H9 (cell line): ENCODE measurements around the gene WIPI1. TPM values are rescaled to one million over a fixed set of nuclear protein-coding genes. Genes with fewer than 3 reads are reported as not detected.

Source experiments
- DNase-seq: peaks from one replicate; pipeline ENCODE4 v3.0.0-alpha.2; 2017
- H2AFZ ChIP-seq: one replicate; pipeline ENCODE4 v1.6.1; 2013; ENCODE audit warnings: mild to moderate bottlenecking, low read length, control low read depth, moderate library complexity
- H2AK5ac ChIP-seq: 2 replicates; pipeline ENCODE4 v1.6.1; 2013; ENCODE audit warnings: low read length, control low read depth, mixed read lengths; ENCODE audit not compliant: insufficient read length
- H2BK120ac ChIP-seq: one replicate; pipeline ENCODE4 v1.6.1; 2013; ENCODE audit warnings: low read depth, mild to moderate bottlenecking, low read length, control low read depth, inconsistent platforms; ENCODE audit not compliant: poor library complexity, severe bottlenecking
- H2BK12ac ChIP-seq: 2 replicates; pipeline ENCODE4 v1.6.1; 2013; ENCODE audit warnings: low read length, control low read depth, mixed read lengths, low read depth; ENCODE audit not compliant: insufficient read length
- H2BK15ac ChIP-seq: 2 replicates; pipeline ENCODE4 v1.6.1; 2013; ENCODE audit warnings: low read depth, low read length, control low read depth
- H2BK20ac ChIP-seq: one replicate; pipeline ENCODE4 v1.6.1; 2013; ENCODE audit warnings: low read depth, mild to moderate bottlenecking, low read length, control low read depth, inconsistent platforms; ENCODE audit not compliant: poor library complexity, severe bottlenecking
- H2BK5ac ChIP-seq: 2 replicates; pipeline ENCODE4 v1.6.1; 2013; ENCODE audit warnings: low read length, control low read depth, mixed read lengths; ENCODE audit not compliant: insufficient read length
- H3K14ac ChIP-seq: 2 replicates; pipeline ENCODE4 v1.6.1; 2013; ENCODE audit warnings: low read length, control low read depth; ENCODE audit not compliant: insufficient read depth
- H3K18ac ChIP-seq: 2 replicates; pipeline ENCODE4 v1.6.1; 2013; ENCODE audit warnings: low read depth, mild to moderate bottlenecking, mixed read lengths, low read length, control low read depth; ENCODE audit not compliant: insufficient read length
- H3K23ac ChIP-seq: 2 replicates; pipeline ENCODE4 v1.6.1; 2013; ENCODE audit warnings: low read length, control low read depth, mixed read lengths, low read depth; ENCODE audit not compliant: insufficient read length
- H3K23me2 ChIP-seq: 2 replicates; pipeline ENCODE4 v1.6.1; 2013; ENCODE audit warnings: low read depth, mild to moderate bottlenecking, mixed read lengths, low read length, control low read depth; ENCODE audit not compliant: insufficient read length, poor library complexity, severe bottlenecking
- H3K27ac ChIP-seq: 2 replicates; pipeline ENCODE4 v1.5.1; 2013; ENCODE audit warnings: low read length, control low read depth, mixed read lengths, low read depth; ENCODE audit not compliant: insufficient read length
- H3K27me3 ChIP-seq: 2 replicates; pipeline ENCODE4 v1.6.1; 2013; ENCODE audit warnings: low read length, control low read depth, inconsistent platforms; ENCODE audit not compliant: insufficient read depth
- H3K4ac ChIP-seq: 2 replicates; pipeline ENCODE4 v1.6.1; 2013; ENCODE audit warnings: low read depth, mild to moderate bottlenecking, control low read depth, inconsistent platforms, low read length, moderate library complexity
- H3K4me1 ChIP-seq: 2 replicates; pipeline ENCODE4 v1.6.1; 2013; ENCODE audit warnings: low read length, control low read depth, inconsistent platforms; ENCODE audit not compliant: insufficient read depth
- H3K4me2 ChIP-seq: 2 replicates; pipeline ENCODE4 v1.6.1; 2013; ENCODE audit warnings: low read length, control low read depth, mixed read lengths; ENCODE audit not compliant: insufficient read length, insufficient read depth
- H3K56ac ChIP-seq: 2 replicates; pipeline ENCODE4 v1.6.1; 2013; ENCODE audit warnings: low read depth, mild to moderate bottlenecking, mixed read lengths, low read length, control low read depth; ENCODE audit not compliant: insufficient read length
- H3K79me1 ChIP-seq: 2 replicates; pipeline ENCODE4 v1.6.1; 2013; ENCODE audit warnings: low read depth, mild to moderate bottlenecking, moderate library complexity, low read length, control low read depth, inconsistent platforms; ENCODE audit not compliant: insufficient read depth, poor library complexity, severe bottlenecking
- H3K79me2 ChIP-seq: 2 replicates; pipeline ENCODE4 v1.6.1; 2013; ENCODE audit warnings: low read length, control low read depth, inconsistent platforms; ENCODE audit not compliant: insufficient read depth
- H3K9ac ChIP-seq: 2 replicates; pipeline ENCODE4 v1.6.1; 2013; ENCODE audit warnings: low read length, control low read depth, mixed read lengths; ENCODE audit not compliant: insufficient read length; ENCODE audit errors: extremely low read depth
- H3K9me3 ChIP-seq: one replicate; pipeline ENCODE4 v1.6.1; 2013; ENCODE audit warnings: low read depth, low read length, inconsistent platforms; ENCODE audit not compliant: control insufficient read depth
- H3T11ph ChIP-seq: one replicate; pipeline ENCODE4 v1.6.1; 2013; ENCODE audit warnings: mild to moderate bottlenecking, low read length, control low read depth, inconsistent platforms
- H4K20me1 ChIP-seq: one replicate; pipeline ENCODE4 v1.6.1; 2013; ENCODE audit not compliant: control insufficient read depth, insufficient read length, insufficient read depth
- H4K5ac ChIP-seq: 2 replicates; pipeline ENCODE4 v1.6.1; 2013; ENCODE audit warnings: low read depth, mild to moderate bottlenecking, mixed read lengths, low read length, control low read depth; ENCODE audit not compliant: insufficient read length
- H4K8ac ChIP-seq: replicated peaks from 2 replicates; pipeline ENCODE4 v1.6.1; 2013; ENCODE audit warnings: low read length, control low read depth, mixed read lengths, low read depth; ENCODE audit not compliant: insufficient read length
- H4K91ac ChIP-seq: 2 replicates; pipeline ENCODE4 v1.6.1; 2013; ENCODE audit warnings: low read depth, mild to moderate bottlenecking, moderate library complexity, mixed read lengths, low read length, control low read depth; ENCODE audit not compliant: insufficient read length
- H3K27ac Mint-ChIP-seq, 3 experiments: 2 replicates in 2 of 3; 3 replicates in 1 of 3; pipeline ENCODE4 v1.8.0; 2020 to 2021; ENCODE audit warnings: mixed read lengths in 3 of 3, mild to moderate bottlenecking in 1 of 3, moderate library complexity in 1 of 3
- H3K27me3 Mint-ChIP-seq: 2 replicates; pipeline ENCODE4 v1.8.0; 2021; ENCODE audit warnings: low read depth, mild to moderate bottlenecking, moderate library complexity, mixed read lengths
- H3K36me3 Mint-ChIP-seq, 3 experiments: 2 replicates in 2 of 3; 3 replicates in 1 of 3; pipeline ENCODE4 v1.8.0; 2020 to 2021; ENCODE audit warnings: low read depth in 3 of 3, mixed read lengths in 3 of 3; ENCODE audit not compliant: insufficient read depth in 1 of 3
- H3K4me1 Mint-ChIP-seq, 2 experiments: 2 replicates each; pipeline ENCODE4 v1.8.0; 2020; ENCODE audit warnings: mixed read lengths in 2 of 2
- H3K4me3 Mint-ChIP-seq, 2 experiments: 2 replicates in 1 of 2; 3 replicates in 1 of 2; pipeline ENCODE4 v1.8.0; 2020 to 2021; ENCODE audit warnings: mild to moderate bottlenecking in 2 of 2, mixed read lengths in 2 of 2, moderate library complexity in 1 of 2
- H3K9me3 Mint-ChIP-seq, 2 experiments: 2 replicates in 1 of 2; 3 replicates in 1 of 2; pipeline ENCODE4 v1.8.0; 2020; ENCODE audit warnings: mild to moderate bottlenecking in 2 of 2, mixed read lengths in 2 of 2, moderate library complexity in 1 of 2
- CTCF ChIP-seq: fragments of 200-600 bp; sonication (generic); conservative IDR thresholded peaks from 3 replicates; pipeline ENCODE4 v1.8.0; 2021; ENCODE audit warnings: antibody characterized with exemption, mild to moderate bottlenecking
- WGBS: extraction: QIAGEN DNeasy Blood & Tissue Kit; methylation state at CpG from one replicate; pipeline ENCODE4 v1.1.7; 2013; ENCODE audit warnings: missing lambda C conversion rate, low lambda C conversion rate, mixed read lengths; ENCODE audit not compliant: insufficient read length; ENCODE audit errors: extremely low coverage; 5-methylcytosine and 5-hydroxymethylcytosine counted together
- total RNA-seq: library from RNA; stranded (reverse); gene quantifications from 2 replicates; pipeline ENCODE4 v1.2.1, GENCODE V29; 2021

WIPI1 gene
- total RNA-seq, 1 experiment from 2014 or later, result 15.4 TPM

- Histone ChIP-seq H3K18ac (no peak overlapping the region), H2BK12ac (no peak overlapping the region), H2BK5ac (no peak overlapping the region), H3K9ac (no peak overlapping the region), H3K23ac (no peak overlapping the region), H4K91ac (no peak overlapping the region), H4K5ac (no peak overlapping the region), H3K4me2 (no peak overlapping the region), H3K4ac (no peak overlapping the region), H2BK20ac (no peak overlapping the region), H2AFZ (no peak overlapping the region), H3K9me3 (no peaks in the 10 kb centered on the region), H3K79me1 (no peaks in the 10 kb centered on the region), H3K14ac (no peak overlapping the region), H3K27ac (no peak overlapping the region), H2AK5ac (no peak overlapping the region), H3K23me2 (no peaks in the 10 kb centered on the region), H3K56ac (no peak overlapping the region), H3T11ph (no peak overlapping the region), H3K79me2 (no peaks in the 10 kb centered on the region), H2BK120ac (no peak overlapping the region), H3K4me1 (no peaks in the 10 kb centered on the region), H4K8ac (no peak overlapping the region), H2BK15ac (no peak overlapping the region), H3K27me3 (no peaks in the 10 kb centered on the region), H4K20me1 (no peaks in the 10 kb centered on the region)
- DNase-seq, result no peak
- Mint-ChIP-seq H3K27me3 (peaks cover 3% of the 10 kb centered on the region; the same call in 1 of the 2 replicates), H3K27ac (no peak overlapping the region), H3K36me3 (no peaks in the 10 kb centered on the region; a peak in 1 of 7 replicates), H3K4me3 (no peak overlapping the region), H3K4me1 (peaks cover 11 to 21% of the 10 kb centered on the region in 2 experiments), H3K9me3 (no peaks in the 10 kb centered on the region)
- WGBS, result no CpG with 5 or more reads among the region's 4 CpGs
- no peak for TF ChIP-seq CTCF
Measured at GRCh38 chr17:68383120-68383442, 74.2 kb downstream of the WIPI1 start.
